Activated naive CD8-positive, alpha-beta T cell treated with anti-CD3 and anti-CD28 coated beads, Interleukin-2, amount 10 ng/mL, durations not matched to agents 7 days and 5 days (primary cell): Measurements from ENCODE around the gene ABCA3. TPM values are rescaled to one million over a fixed set of nuclear protein-coding genes. Genes with fewer than 3 reads are reported as not detected.

Experiments used
- microRNA-seq: library from miRNA; unstranded; fragments of <30 nt; microRNA quantifications from one replicate; pipeline ENCODE4 v1.2.0, GENCODE V29; 2022
- total RNA-seq, 2 experiments: library from RNA; stranded (reverse); gene quantifications; one replicate each; pipeline ENCODE4 v1.2.3, GENCODE V29; 2021

The ABCA3 gene
- total RNA-seq, 2 experiments from 2014 or later: 7.8 to 8.3 TPM

Small RNA genes lying within 50 kb of the gene (microRNA-seq; reads per million reads assigned to microRNA genes)
- gene MIR3677 (not detected), gene MIR4717 (not detected)

Other genes starting within 250 kb of the ABCA3 start
- 10 to 100 TPM; 95.5 to 97.3 TPM for gene PKD1, start 204.8 kb downstream of the ABCA3 start, total RNA-seq
- under 1 TPM; 0.40 to 0.69 TPM for gene RAB26, start 192.1 kb downstream of the ABCA3 start, total RNA-seq
- 10 to 100 TPM; 50.2 to 51.8 TPM for gene TRAF7, start 184.9 kb downstream of the ABCA3 start, total RNA-seq
- 1 to 10 TPM in 1 of 2 experiments, under 1 TPM in 1; 0.88 to 1.1 TPM for gene CASKIN1, start 144.1 kb downstream of the ABCA3 start, total RNA-seq
- gene MLST8, start 135.3 kb downstream of the ABCA3 start, total RNA-seq: 10 to 100 TPM; 32.1 to 33.1 TPM
- 10 to 100 TPM; 17.3 to 18.4 TPM for gene BRICD5, start 129.9 kb downstream of the ABCA3 start, total RNA-seq
- gene PGP, start 125.9 kb downstream of the ABCA3 start, total RNA-seq: 10 to 100 TPM; 22.6 to 23.2 TPM
- gene E4F1, start 117.1 kb downstream of the ABCA3 start, total RNA-seq: 10 to 100 TPM; 34.1 to 34.8 TPM
- 1 to 10 TPM; 2.2 to 3.2 TPM for gene DNASE1L2, start 104.3 kb downstream of the ABCA3 start, total RNA-seq
- gene ECI1, start 89.1 kb downstream of the ABCA3 start, total RNA-seq: 10 to 100 TPM; 37.4 to 38.0 TPM
- gene RNPS1, start 72.6 kb downstream of the ABCA3 start, total RNA-seq: 100 to 1,000 TPM; 212 to 220 TPM
- gene CCNF, start 88.7 kb upstream of the ABCA3 start, total RNA-seq: 10 to 100 TPM; 67.7 to 70.5 TPM
- gene TEDC2, start 119.4 kb upstream of the ABCA3 start, total RNA-seq: 10 to 100 TPM; 16.0 to 17.8 TPM
- not detected for gene NTN3, start 130.6 kb upstream of the ABCA3 start, total RNA-seq
- 10 to 100 TPM; 16.5 to 17.9 TPM for gene TBC1D24, start 134.4 kb upstream of the ABCA3 start, total RNA-seq
- gene ATP6V0C, start 173.2 kb upstream of the ABCA3 start, total RNA-seq: 100 to 1,000 TPM; 117 to 122 TPM
- gene AMDHD2, start 179.6 kb upstream of the ABCA3 start, total RNA-seq: 10 to 100 TPM; 74.0 to 75.4 TPM
- 1 to 10 TPM in 1 of 2 experiments, under 1 TPM in 1; 0.80 to 1.1 TPM for gene CEMP1, start 190.7 kb upstream of the ABCA3 start, total RNA-seq
- gene PDPK1, start 197.3 kb upstream of the ABCA3 start, total RNA-seq: 10 to 100 TPM; 50.6 to 55.1 TPM